NCI-H2081 treated with DMSO at 0.1 percent for 48 hours (cell line): ENCODE data around the gene HELT.
"Not testable (repeated sequence)": the region's sequence is repeated elsewhere in the genome, so short reads cannot be mapped to it uniquely, and the experiment has no call there.

Experiments used
- DNase-seq: peaks from one replicate; lab custom pipeline; 2025; lab: John Stamatoyannopoulos, UW

The HELT gene

DNA sequence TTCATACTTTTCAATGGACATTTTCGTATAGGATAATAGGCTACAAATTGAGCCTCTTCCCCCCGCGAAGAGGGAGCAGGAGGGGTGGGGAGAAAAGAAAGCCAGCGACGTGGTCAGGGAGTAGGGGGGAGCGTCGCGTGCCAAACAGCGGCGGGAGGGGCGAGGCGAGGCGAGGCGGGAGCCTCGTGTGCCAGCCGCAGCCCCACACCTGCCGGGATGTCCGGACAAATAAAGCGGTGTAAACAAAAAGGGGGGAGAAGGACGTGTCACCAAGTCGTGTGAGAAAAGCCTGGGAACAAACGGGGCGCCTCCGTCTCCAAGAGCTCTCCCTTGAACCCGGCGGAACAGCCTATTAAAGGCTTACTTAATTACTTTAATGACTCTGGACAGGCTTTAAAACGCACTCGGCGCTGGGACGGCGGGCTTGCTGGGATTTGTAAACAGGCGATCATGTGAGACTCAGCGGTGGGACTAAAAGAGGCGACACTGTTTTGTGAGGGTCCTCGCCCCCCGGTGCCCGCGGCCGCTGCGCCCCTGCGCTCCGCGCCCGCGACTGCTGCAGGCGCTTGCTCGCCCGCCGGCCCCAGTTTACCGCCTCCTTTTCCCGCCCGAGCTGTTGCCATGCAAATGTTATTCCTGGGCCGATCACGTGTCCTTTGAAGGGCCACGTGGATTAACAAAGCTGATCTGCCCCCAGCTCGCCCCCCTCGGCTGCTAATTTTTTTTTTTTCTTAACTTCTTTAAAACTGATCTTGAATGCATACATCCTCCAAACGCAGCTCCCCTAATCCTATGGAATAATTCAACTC, at the start of gene HELT:
Gene HELT (plus strand): TSS at position 527 of the 809 bp plus-strand sequence. CDS start 439 bp downstream, outside the sequence.
- no peak for DNase-seq

DNA sequence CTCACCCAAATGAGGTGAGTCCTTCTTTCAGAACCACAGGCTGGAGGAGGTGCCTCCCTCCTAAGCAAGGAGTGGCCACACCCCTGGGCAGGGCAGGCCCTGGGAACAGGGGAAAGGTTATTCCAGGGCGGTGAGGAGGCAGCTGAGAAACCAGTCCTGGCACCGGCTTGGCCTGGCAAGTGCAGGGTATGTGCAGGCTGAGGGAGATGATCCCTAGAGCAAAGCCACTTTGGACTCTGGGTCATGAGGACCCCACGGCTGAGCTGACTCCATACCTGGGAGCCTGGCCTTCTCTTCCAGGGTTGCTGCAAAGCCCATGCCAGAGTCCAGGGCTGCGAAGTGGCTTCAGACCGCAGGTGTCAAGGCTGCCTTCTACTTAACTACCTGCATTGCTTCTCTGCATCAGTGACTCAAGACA, 49.5 kb upstream of the HELT start:
- DNase-seq = no peak

DNA sequence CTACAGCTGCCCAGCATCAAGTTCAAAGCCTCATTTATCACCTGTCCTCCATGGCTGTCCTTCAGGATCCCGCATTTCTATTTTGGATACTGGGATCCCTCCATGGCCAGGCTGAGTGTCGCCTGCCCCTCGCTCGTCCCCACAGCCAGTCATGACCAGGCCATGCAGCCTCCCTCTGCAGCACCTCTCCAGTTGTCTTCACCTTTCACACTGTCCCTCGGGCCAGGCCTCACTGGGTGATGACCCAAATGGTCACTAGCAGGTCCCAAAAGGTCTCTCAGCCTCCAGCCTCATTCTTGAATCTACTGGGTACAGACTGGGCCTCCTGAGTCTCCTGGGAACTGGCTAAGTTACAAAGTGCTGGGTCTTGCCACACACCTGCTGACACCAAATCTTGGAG, 48.7 kb upstream of the HELT start:
- DNase-seq = no peak

GRCh38 chr4:184972991-184973390, 45.3 kb upstream of the HELT start:
- DNase-seq = no peak

- DNase-seq = not testable (repeated sequence)
These were observed 41.9 kb upstream of the HELT start for GRCh38 chr4:184976348-184976747.

DNA sequence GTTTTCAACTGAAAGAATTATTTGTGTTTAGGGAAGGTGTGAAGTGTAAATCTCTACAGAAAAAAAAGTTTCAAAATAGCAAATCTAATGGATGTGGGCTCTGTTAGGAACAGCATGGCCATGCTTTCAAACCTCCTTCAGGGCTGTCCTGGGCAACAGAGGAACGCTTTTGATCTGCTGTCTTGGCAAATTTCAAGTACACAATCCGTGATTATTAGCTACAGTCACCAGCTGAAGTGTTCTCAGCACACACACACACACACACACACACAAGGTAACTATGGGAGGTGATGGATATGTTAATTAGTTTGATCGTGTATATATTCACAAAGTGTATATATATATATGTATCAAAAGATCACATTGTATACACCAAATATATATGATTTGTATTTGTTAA, 40.5 kb upstream of the HELT start:
- DNase-seq = no peak

DNA sequence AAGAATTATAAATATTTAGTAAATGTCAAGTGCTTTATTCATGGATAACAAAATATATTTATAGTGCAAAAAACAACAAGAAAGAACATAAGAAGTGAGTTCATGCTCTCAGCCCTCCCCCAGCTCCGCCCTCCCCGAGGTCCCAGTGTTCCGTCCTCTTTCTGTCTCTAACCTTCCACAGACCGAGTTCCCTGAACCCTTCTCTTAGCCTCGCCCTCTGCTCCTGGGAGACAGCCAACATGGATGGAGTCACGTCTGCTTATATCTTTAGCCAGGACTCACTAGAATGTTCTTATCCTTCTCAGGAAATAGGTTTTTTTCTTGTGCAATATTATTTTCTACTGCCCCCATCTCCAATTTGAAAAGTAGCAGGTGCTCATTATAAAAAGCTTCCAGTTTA, 40.1 kb upstream of the HELT start:
- no peak for DNase-seq

DNA sequence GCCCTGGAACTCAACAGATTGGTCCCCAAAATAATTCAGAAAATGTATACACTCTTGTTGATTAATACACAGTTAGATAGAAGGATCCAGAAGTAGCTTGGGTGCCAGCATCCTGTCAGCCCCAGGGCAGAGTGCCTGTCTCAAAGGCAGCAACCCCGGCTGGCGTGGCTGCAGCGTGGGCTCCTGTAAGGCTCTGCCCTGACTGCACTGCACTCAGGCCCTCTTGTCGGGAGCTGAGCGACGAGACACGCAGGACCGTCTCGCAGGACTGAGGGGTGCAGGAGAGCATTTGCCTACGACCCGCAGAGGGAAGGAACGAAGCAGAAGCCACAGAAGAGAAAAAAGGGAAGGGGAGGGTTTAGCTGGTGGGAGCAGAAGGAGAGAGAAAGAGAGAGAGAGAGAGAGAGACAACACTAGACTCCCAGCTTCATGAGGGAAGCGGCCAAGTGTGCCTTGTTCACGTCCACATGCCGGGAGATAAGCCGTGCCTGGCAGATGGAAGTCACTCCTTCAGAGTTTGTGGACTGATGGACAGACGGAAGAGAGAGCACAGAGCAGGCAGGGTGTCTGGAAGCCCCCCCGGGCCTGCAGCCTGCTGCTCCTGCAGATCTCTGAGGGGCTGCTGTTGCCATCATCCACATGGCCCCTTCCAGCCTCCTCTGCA, 38.7 kb upstream of the HELT start:
- no peak for DNase-seq

DNA sequence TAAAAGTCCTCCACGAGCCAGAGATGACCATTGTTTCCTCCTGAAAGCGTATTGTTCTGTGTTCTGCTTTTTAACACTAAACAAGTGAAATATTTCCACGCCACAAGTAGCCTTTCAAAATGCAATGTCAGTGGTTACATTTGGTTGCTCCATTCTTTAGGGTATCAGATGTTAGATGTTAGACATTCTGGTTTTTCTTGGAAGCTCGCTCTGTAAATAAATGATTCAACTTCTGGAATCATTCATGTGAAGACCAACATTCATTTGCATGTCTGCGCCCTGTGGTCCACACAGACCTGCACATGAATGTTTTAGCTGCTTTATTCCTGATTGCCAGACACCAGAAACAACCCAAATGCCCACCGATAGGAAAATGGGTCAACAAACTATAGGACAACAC, 38.0 kb upstream of the HELT start:
- DNase-seq = no peak

DNA sequence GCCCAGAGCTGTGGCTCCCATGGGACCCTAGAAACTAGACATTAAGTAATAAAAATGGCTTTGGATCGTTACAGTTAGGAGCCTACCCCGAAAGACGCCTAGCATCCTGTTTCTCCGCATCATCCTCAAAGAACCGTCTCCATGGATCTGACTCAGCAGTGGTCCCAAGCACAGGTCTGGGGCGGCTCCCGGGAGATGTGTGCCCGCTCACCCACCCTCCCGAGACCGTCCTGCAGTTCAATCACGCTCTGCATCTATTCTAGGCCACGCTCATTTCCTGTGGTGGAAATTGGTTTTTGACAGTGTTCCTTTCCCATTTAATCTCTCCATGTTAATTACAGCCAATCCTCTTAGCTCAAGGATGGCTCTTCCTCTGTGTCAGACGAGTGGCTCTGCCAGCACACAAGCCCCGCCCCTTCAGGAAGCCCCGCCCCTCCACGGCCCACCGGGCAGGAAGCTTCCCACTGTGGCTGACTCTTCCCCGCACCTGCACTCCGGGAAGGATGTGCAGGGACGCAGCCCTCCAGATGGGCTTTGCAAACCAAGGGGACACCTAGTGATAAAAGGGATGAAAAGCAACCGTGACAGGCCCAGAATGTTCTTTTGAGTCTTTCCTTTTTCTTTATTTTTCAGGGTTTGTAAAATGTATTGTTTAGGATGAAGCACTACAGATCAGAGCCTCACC, 34.5 kb upstream of the HELT start:
- DNase-seq = no peak

- no peak for DNase-seq
These were observed 30.7 kb upstream of the HELT start for GRCh38 chr4:184987493-184988031.

- no peak for DNase-seq
These were observed 29.7 kb upstream of the HELT start for GRCh38 chr4:184988611-184989010.

GRCh38 chr4:184989283-184989682, 29.0 kb upstream of the HELT start:
- not testable (repeated sequence) for DNase-seq

DNA sequence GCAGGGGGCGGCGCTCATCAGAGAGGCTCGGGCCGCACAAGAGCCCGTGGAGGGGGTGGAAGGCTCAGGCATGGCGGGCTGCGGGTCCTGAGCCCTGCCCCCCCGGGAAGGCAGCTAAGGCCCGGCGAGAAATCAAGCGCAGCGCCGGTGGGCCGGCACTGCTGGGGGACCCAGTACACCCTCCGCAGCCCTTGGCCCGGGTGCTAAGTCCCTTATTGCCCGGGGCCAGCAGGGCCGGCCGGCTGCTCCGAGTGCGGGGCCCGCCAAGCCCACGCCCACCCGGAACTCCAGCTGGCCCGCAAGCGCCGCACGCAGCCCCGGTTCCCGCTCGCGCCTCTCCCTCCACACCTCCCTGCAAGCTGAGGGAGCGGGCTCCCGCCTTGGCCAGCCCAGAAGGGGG, 28.2 kb upstream of the HELT start:
- DNase-seq = not testable (repeated sequence)

DNA sequence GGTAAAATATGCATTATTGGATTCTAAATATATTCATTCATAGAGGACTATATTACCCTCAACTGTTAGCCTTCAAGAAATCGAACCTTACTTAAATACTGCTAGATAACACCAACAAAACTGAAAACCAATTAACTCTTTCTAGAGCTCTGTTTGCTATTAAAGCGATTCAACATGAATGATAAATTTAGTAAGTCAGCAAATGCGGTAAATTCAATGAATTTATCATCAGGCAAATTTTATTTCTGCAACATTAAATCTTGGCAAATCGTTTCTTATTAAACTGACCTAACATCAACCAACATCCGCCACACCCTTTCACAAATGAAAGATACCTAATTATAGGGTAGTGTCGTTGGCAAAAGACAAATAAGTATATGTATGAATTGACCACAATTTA, 26.4 kb upstream of the HELT start:
- DNase-seq = no peak

DNA sequence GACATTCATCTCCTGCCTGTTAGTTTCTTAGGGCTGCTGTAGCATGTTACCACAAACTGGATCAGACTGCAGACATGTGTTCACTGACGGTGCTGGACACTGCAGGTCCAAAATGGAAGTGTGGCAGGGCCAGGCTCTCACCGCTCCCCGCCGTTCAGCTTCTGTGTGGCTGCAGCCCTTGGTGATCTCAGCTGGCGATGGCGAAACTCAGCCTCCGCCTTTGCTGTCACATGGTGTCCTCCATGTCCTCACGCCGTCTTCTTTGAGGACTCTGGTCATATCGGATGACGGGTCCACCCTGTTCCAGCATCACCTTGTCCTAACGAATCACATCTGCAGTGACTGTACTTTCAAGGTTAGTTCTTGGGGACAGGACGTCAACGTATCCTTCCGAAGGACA, 25.9 kb upstream of the HELT start:
- no peak for DNase-seq

DNA sequence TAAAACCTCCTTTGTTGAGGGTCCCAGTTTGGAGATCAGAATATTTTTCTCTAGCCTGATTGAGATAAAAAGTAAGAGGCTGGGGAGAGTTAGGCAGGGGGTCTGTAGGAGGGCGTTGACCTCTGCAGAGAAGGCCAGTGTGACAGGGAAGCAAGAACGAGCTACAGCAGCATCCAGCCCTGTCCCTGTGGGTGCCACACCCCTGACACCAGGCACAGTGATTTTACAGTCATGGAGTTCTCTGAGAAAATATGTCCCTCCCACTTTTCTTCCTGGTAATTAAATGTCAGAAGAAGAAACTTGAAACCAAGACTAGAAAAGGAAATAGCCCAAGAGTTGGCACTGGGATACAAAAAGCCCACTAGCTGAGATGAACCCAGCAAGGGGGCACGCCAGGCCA, 25.0 kb upstream of the HELT start:
- DNase-seq = no peak

GRCh38 chr4:184994010-184994622, 24.2 kb upstream of the HELT start:
- no peak for DNase-seq

DNA sequence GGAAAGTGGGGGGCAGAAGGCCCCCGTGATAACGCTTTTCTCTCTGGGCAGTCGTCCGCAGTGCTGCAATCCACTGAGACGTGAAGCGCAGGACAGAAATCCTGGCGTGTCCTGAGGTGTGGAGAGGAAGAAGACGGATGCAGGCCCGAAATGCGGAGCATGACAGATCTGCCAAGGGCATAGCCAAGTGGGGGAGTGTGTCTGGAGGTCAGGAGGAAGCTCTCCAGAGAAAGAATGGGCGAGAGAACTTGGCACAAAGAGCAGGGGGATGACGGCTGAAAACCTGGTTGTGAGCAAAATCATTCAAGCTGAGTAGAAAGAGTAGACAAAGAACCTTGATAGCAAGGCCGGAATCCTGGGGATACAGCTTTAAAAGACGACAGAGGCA, 23.7 kb upstream of the HELT start:
- no peak for DNase-seq

DNA sequence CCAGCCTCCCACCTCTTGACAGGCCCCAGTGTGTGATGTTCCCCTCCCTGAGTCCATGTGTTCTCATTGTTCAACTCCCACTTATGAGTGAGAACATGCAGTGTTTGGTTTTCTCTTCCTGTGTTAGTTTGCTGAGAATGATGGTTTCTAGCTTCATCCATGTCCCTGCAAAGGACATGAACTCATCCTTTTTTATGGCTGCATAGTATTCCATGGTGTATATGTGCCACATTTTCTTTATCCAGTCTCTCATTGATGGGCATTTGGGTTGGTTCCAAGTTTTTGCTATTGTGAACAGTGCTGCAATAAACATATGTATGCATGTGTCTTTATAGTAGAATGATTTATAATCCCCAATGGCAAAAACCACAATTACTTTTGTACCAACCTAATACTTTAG, 20.6 kb upstream of the HELT start:
- DNase-seq = not testable (repeated sequence)

DNA sequence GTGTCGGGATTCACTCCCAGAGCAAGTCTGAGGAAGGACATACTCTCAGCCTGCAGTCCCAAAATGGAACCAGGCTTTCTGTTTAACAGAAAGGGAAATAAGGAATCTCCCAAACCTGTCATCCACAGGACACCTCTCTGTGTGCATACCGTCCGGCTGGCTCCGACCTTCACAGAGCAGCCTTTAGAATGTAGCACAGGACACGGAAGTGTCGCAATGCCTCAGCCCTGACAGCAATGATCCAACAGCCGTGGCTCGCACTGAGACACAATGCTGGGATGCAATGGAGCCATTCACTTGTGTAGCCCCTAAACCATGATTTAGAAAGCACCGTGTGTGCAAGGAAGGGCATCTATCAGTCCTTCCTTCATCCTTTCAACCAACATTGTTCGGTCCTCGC, 15.5 kb upstream of the HELT start:
- DNase-seq = no peak

DNA sequence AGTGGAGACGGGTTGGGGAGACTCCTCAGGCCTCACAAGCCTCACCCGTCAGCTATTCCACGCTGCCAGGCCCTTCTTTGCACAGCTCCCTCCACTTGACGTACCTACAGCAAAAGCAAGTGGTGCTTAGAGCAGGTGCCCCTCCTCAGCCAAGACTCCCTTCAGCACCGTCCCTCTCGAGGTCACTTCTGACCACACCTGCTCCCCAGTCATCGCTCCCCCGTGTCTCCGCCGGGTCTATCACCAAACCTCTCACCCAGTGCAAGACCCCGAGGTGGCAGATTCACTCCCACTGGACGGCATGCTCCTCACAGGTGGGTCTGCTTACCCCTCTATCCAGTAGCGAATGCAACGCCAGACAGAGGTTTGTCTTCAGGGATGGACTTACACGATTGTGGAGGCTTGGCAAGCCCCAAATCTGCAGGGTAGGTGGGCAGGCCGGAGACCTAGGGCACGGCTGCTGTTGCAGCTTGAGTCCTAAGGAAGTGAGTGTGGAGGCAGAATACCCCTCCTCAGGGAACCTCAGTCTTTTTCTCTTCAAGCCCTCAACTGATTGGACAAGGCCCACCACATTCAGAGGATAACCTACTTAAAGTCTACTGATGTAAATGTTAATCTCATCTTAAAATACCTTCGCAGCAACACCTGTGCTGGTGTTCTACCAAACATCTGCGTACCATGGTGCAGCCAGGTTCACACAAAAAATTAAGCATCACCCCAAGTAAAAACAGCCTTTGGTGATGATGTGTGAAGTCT, 14.5 kb upstream of the HELT start:
- DNase-seq = no peak
